ENCODE measurements around the gene MYOM3. TPM values are rescaled to one million over a fixed set of nuclear protein-coding genes. Genes with fewer than 3 reads are reported as not detected.

The MYOM3 gene
- total and polyA plus RNA-seq, 2 of the 13 experiments (the other 11 are each of a cell fraction or from before 2014, with no cell fraction given) = 5.8 to 15.3 TPM

DNA sequence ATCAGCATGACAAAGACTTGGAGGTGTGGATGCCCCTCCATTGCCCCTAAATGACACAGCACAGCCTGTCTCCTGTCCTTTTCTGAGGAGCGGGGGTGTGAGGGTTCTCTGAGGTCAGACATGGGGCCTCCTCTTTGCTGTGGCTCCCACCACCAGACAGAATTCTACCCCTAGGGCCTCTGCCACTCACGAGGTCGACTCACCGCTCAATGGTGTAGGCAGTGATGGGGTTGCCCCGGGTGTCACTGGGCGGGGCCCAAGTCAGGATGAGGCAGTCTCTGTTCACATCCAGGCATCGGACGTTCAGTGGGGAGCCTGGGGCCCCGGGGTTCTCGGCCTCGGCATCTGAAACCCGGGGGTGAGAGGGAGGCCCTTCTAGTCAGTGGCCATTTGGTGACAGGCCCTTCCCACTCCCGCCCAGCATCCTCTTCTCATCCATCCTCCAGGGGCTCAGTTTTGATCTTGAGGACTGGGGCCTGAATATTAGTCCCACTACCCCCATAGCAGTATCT is 19.9 kb downstream of the MYOM3 start (continued):
- TF ChIP-seq ZNF543 (CRISPR knock-in tag; IDR thresholded peaks at IDR 0.05) = no peak

DNA sequence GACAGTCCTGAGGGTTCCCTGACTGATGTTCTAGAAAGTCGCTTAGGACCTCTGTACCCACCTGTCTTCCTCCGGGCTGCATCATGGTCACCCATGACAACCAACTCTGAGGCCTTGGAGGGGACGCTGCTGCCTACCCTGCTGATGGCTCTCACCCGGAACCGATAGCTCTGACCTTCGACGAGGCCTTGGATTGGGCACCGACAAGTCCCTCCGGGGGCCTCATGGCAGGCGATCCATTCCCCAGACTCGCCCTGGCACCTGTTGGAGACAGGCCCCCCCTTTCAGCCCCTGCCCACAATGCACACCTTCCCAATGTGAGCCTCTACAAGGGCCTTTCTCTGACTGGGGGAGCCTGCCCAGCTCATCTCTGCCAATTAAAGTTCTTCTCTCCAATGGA is 21.2 kb downstream of the MYOM3 start:
- peaks cover 5 to 11% of the 10 kb centered on the region in 2 experiments; a peak in 4 of 5 replicates for H3K36me3 ChIP-seq (replicated peaks in 1 of 2; ENCODE audit: control insufficient read depth in 1 of 2, insufficient read depth in 2 of 2, low read length in 2 of 2)
- peaks cover 9% of the 10 kb centered on the region; the same call in 1 of the 2 replicates for H3K4me1 ChIP-seq (ENCODE audit: insufficient read depth, low read length)
- ChIA-PET POLR2A (no interaction called here), CTCF (ENCODE audit: low intra/inter-chr PET ratio, low total read pairs) (no interaction called here)
- DNase-seq (ENCODE audit: low spot score) (no peak), FAIRE-seq (no peak), ATAC-seq (no peak)
- in situ Hi-C loops (cut with HindIII; ENCODE audit: extremely low pct_ligation_motif_present, low pct_unique_long_range_greater_than_20kb) (no loop called here), intact Hi-C loops (cut with micrococcal nuclease; ENCODE audit: unreplicated experiment) (no loop called here)
- H3K4me3 ChIP-seq (replicated peaks in 1 of 3; ENCODE audit: insufficient read depth in 1 of 3, low read depth in 2 of 3, low read length in 3 of 3) = no peak overlapping the region
- BruUV-seq (replicated peaks) = no TSS peak
- no peaks in the 10 kb centered on the region for H3K27me3 ChIP-seq (ENCODE audit: control insufficient read depth in 1 of 2, insufficient read depth in 2 of 2, low read length in 2 of 2)
- H2AFZ ChIP-seq (ENCODE audit: low read length) = no peak overlapping the region
- H3K9me3 ChIP-seq (ENCODE audit: low read length) = no peaks in the 10 kb centered on the region
- no peaks in the 10 kb centered on the region for H3K79me2 ChIP-seq (ENCODE audit: insufficient read depth, low read length)
- WGBS (ENCODE audit: low lambda C conversion rate) = 100% methylated on average over 5 of the region's 11 CpGs
- H3K27ac ChIP-seq (ENCODE audit: extremely low read length, insufficient read depth, low read length) = no peak overlapping the region
- H4K20me1 ChIP-seq (ENCODE audit: insufficient read depth, low read length) = 0 out of 2 replicates have a peak, but pooled peaks cover 2% of the 10 kb centered on the region
- no peak overlapping the region for H3K9ac ChIP-seq (ENCODE audit: insufficient read depth, low read depth, low read length)
- H3K4me2 ChIP-seq (ENCODE audit: low read depth, low read length) = no peak overlapping the region
- TF ChIP-seq TEAD3 (CRISPR knock-in tag; optimal IDR thresholded peaks at IDR 0.05; ENCODE audit: borderline replicate concordance) = no peak
- TF ChIP-seq PAXIP1 (CRISPR knock-in tag; conservative IDR thresholded peaks at IDR 0.05) = no peak

Data from HepG2 (cell line).